HepG2 (cell line): ENCODE measurements around the gene C16orf89. TPM values are rescaled to one million over a fixed set of nuclear protein-coding genes. Genes with fewer than 3 reads are reported as not detected.

Experiments
- ARNT2 ChIP-seq: sonication (generic); formaldehyde crosslinking; IDR thresholded peaks from 2 replicates; pipeline ENCODE4 v1.8.0; 2022; ENCODE audit warnings: mild to moderate bottlenecking, low read depth, missing genetic modification reagents, moderate library complexity
- ARNTL ChIP-seq: sonication (generic); formaldehyde crosslinking; IDR thresholded peaks from 2 replicates; pipeline ENCODE4 v1.4.0; 2020; ENCODE audit warnings: mild to moderate bottlenecking, missing genetic modification reagents
- ERF ChIP-seq: IDR thresholded peaks from 2 replicates; pipeline ENCODE4 v1.6.1; 2018; ENCODE audit warnings: missing biosample characterization, missing genetic modification reagents
- IRF9 ChIP-seq: sonication (generic); formaldehyde crosslinking; IDR thresholded peaks from 2 replicates; pipeline ENCODE4 v1.8.0; 2022; ENCODE audit warnings: missing genetic modification reagents, mild to moderate bottlenecking, borderline replicate concordance
- KDM5A ChIP-seq: fragments of 200-600 bp; sonication (generic); IDR thresholded peaks from 2 replicates; pipeline ENCODE4 v1.7.0; 2018; ENCODE audit warnings: antibody characterized with exemption, mild to moderate bottlenecking, low read length, borderline replicate concordance
- NCOR1 ChIP-seq: fragments of 200-600 bp; sonication (generic); IDR thresholded peaks from 2 replicates; pipeline ENCODE4 v1.7.0; 2017; ENCODE audit warnings: antibody characterized with exemption, low read length, borderline replicate concordance
- REL ChIP-seq: sonication (generic); formaldehyde crosslinking; conservative IDR thresholded peaks from 2 replicates; pipeline ENCODE4 v1.8.0; 2022; ENCODE audit warnings: mild to moderate bottlenecking, missing genetic modification reagents, moderate library complexity
- STAT5B ChIP-seq: sonication (generic); formaldehyde crosslinking; IDR thresholded peaks from 2 replicates; pipeline ENCODE4 v1.4.0; 2020; ENCODE audit warnings: missing genetic modification reagents
- TAF1 ChIP-seq: sonication (generic); formaldehyde crosslinking; IDR thresholded peaks from 2 replicates; pipeline ENCODE4 v1.4.0; 2020; ENCODE audit warnings: missing genetic modification reagents
- ZNF143 ChIP-seq: sonication (generic); formaldehyde crosslinking; IDR thresholded peaks from 2 replicates; pipeline ENCODE4 v1.4.0; 2020; ENCODE audit warnings: missing genetic modification reagents
- ZNF20 ChIP-seq: sonication (generic); formaldehyde crosslinking; IDR thresholded peaks from 2 replicates; pipeline ENCODE4 v1.4.0; 2020; ENCODE audit warnings: mild to moderate bottlenecking, moderate library complexity, missing genetic modification reagents
- ZNF230 ChIP-seq: sonication (generic); formaldehyde crosslinking; IDR thresholded peaks from 2 replicates; pipeline ENCODE4 v1.4.0; 2020; ENCODE audit warnings: mild to moderate bottlenecking, missing genetic modification reagents
- ZNF333 ChIP-seq: sonication (generic); formaldehyde crosslinking; IDR thresholded peaks from 2 replicates; pipeline ENCODE4 v1.4.0; 2020; ENCODE audit warnings: mild to moderate bottlenecking, missing genetic modification reagents, borderline replicate concordance
- ZNF598 ChIP-seq: sonication (generic); formaldehyde crosslinking; IDR thresholded peaks from 2 replicates; pipeline ENCODE4 v1.5.1; 2020; ENCODE audit warnings: mild to moderate bottlenecking, missing genetic modification reagents, borderline replicate concordance
- ZNF83 ChIP-seq: sonication (generic); formaldehyde crosslinking; IDR thresholded peaks from 2 replicates; pipeline ENCODE4 v1.4.0; 2020; ENCODE audit warnings: missing genetic modification reagents, mild to moderate bottlenecking, borderline replicate concordance
- polyA plus RNA-seq, 8 experiments: library from polyadenylated mRNA; depleted of rRNA in 3 of 8; stranded (reverse) in 7 of 8; unstranded in 1 of 8; fragments of >200 nt; fragmentation: Illumina TruSeq in 4 of 8; extraction: Trizol in 4 of 8; gene quantifications; 2 replicates each; pipeline versions ENCODE4 v1.2.1 to v1.2.3, GENCODE V29; 2011 to 2016; ENCODE audit warnings: low read depth in 4 of 8, missing spikeins in 1 of 8, mixed read lengths in 1 of 8; ENCODE audit not compliant: insufficient read depth in 1 of 8
- total RNA-seq, 5 experiments: library from RNA; depleted of rRNA; stranded (reverse); fragments of >200 nt; fragmentation: Illumina TruSeq; extraction: Trizol; gene quantifications; 2 replicates each; pipeline ENCODE4 v1.2.3, GENCODE V29; 2016; ENCODE audit warnings: low read depth in 1 of 5
- TF ChIP-seq, protein P1 (sequence below): sonication (generic); formaldehyde crosslinking; IDR thresholded peaks from 2 replicates; pipeline ENCODE4 v1.5.0; 2020; ENCODE audit warnings: missing genetic modification reagents, mild to moderate bottlenecking, borderline replicate concordance
- TF ChIP-seq, protein P2 (sequence below): sonication (generic); formaldehyde crosslinking; IDR thresholded peaks from 2 replicates; pipeline ENCODE4 v1.4.0; 2020; ENCODE audit warnings: missing genetic modification reagents
- TF ChIP-seq, protein P3 (sequence below): sonication (generic); formaldehyde crosslinking; IDR thresholded peaks from 2 replicates; pipeline ENCODE4 v1.5.0; 2020; ENCODE audit warnings: mild to moderate bottlenecking, missing genetic modification reagents, borderline replicate concordance
- TF ChIP-seq, protein P4 (sequence below): sonication (generic); formaldehyde crosslinking; IDR thresholded peaks from 2 replicates; pipeline ENCODE4 v1.5.0; 2020; ENCODE audit warnings: mild to moderate bottlenecking, low read depth, missing genetic modification reagents, borderline replicate concordance

C16orf89 gene
- total and polyA plus RNA-seq, 2 of the 13 experiments (the other 11 are each of a cell fraction or from before 2014, with no cell fraction given), result 1.9 to 3.4 TPM

GRCh38 chr16:5071681-5072333 is 6.1 kb upstream of the C16orf89 start, which contains the start of gene ALG1 (continued):
- TF ChIP-seq ZNF333 (CRISPR knock-in tag) (peak; percentile 98; the same call in 1 of the 2 replicates), REL (CRISPR knock-in tag) (peak; percentile 64), NCOR1 (no peak), TAF1 (peak; percentile 100), ARNT2 (CRISPR knock-in tag) (peak; percentile 80; the same call in 1 of the 2 replicates), STAT5B (peak; percentile 92), ZNF20 (CRISPR knock-in tag) (0 out of 2 replicates have a peak, but pooled peaks have one; percentile 82), KDM5A (peak; percentile 98), ZNF598 (peak; percentile 100), ARNTL (CRISPR knock-in tag) (no peak), ZNF83 (CRISPR knock-in tag) (peak; percentile 81; the same call in 1 of the 2 replicates), ERF (CRISPR knock-in tag) (peak; percentile 98), ZNF230 (no peak), ZNF143 (CRISPR knock-in tag) (peak; percentile 76), IRF9 (CRISPR knock-in tag) (peak; percentile 98; the same call in 1 of the 2 replicates)
- TF ChIP-seq, protein P1, sequence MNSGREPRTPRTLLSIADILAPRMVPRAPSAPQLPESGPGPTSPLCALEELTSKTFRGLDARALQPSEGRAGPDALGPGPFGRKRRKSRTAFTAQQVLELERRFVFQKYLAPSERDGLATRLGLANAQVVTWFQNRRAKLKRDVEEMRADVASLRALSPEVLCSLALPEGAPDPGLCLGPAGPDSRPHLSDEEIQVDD (CRISPR knock-in tag), result peak; percentile 81; the same call in 1 of the 2 replicates
- TF ChIP-seq, protein P2, sequence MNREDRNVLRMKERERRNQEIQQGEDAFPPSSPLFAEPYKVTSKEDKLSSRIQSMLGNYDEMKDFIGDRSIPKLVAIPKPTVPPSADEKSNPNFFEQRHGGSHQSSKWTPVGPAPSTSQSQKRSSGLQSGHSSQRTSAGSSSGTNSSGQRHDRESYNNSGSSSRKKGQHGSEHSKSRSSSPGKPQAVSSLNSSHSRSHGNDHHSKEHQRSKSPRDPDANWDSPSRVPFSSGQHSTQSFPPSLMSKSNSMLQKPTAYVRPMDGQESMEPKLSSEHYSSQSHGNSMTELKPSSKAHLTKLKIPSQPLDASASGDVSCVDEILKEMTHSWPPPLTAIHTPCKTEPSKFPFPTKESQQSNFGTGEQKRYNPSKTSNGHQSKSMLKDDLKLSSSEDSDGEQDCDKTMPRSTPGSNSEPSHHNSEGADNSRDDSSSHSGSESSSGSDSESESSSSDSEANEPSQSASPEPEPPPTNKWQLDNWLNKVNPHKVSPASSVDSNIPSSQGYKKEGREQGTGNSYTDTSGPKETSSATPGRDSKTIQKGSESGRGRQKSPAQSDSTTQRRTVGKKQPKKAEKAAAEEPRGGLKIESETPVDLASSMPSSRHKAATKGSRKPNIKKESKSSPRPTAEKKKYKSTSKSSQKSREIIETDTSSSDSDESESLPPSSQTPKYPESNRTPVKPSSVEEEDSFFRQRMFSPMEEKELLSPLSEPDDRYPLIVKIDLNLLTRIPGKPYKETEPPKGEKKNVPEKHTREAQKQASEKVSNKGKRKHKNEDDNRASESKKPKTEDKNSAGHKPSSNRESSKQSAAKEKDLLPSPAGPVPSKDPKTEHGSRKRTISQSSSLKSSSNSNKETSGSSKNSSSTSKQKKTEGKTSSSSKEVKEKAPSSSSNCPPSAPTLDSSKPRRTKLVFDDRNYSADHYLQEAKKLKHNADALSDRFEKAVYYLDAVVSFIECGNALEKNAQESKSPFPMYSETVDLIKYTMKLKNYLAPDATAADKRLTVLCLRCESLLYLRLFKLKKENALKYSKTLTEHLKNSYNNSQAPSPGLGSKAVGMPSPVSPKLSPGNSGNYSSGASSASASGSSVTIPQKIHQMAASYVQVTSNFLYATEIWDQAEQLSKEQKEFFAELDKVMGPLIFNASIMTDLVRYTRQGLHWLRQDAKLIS, result no peak
- TF ChIP-seq, protein P3, sequence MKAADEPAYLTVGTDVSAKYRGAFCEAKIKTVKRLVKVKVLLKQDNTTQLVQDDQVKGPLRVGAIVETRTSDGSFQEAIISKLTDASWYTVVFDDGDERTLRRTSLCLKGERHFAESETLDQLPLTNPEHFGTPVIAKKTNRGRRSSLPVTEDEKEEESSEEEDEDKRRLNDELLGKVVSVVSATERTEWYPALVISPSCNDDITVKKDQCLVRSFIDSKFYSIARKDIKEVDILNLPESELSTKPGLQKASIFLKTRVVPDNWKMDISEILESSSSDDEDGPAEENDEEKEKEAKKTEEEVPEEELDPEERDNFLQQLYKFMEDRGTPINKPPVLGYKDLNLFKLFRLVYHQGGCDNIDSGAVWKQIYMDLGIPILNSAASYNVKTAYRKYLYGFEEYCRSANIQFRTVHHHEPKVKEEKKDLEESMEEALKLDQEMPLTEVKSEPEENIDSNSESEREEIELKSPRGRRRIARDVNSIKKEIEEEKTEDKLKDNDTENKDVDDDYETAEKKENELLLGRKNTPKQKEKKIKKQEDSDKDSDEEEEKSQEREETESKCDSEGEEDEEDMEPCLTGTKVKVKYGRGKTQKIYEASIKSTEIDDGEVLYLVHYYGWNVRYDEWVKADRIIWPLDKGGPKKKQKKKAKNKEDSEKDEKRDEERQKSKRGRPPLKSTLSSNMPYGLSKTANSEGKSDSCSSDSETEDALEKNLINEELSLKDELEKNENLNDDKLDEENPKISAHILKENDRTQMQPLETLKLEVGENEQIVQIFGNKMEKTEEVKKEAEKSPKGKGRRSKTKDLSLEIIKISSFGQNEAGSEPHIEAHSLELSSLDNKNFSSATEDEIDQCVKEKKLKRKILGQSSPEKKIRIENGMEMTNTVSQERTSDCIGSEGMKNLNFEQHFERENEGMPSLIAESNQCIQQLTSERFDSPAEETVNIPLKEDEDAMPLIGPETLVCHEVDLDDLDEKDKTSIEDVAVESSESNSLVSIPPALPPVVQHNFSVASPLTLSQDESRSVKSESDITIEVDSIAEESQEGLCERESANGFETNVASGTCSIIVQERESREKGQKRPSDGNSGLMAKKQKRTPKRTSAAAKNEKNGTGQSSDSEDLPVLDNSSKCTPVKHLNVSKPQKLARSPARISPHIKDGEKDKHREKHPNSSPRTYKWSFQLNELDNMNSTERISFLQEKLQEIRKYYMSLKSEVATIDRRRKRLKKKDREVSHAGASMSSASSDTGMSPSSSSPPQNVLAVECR (CRISPR knock-in tag), result peak; percentile 99
- TF ChIP-seq, protein P4, sequence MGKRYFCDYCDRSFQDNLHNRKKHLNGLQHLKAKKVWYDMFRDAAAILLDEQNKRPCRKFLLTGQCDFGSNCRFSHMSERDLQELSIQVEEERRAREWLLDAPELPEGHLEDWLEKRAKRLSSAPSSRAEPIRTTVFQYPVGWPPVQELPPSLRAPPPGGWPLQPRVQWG (CRISPR knock-in tag), result no peak
